Measurements from ENCODE around the gene CPSF7. TPM values are rescaled to one million over a fixed set of nuclear protein-coding genes. Genes with fewer than 3 reads are reported as not detected.

Gene CPSF7
- polyA plus RNA-seq, 1 of the 3 experiments (the other 2 are of a cell fraction): 44.0 TPM

DNA sequence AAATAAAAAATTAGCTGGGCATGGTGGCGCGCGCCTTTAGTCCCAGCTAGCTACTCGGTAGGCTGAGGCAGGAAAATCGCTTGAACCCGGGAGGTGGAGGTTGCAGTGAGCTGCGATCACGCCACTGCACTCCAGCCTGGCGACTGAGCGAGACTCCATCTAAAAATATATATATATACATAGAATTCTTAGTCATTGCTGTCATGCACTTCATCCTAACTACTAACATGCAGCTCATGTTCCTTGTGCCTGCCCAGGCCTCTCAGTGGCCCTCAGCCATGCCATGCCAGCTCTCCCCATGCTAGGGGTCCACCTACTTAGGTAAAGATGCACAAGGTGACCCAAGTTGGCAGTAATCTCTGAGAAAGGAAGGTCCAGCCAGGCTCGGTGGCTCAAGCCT, 71.2 kb downstream of the CPSF7 start (continued):
- TF ChIP-seq USF1 (IDR thresholded peaks at IDR 0.05; ENCODE audit: borderline replicate concordance, low read depth) (no peak), MAX (IDR thresholded peaks at IDR 0.05; ENCODE audit: low read depth) (no peak), JUND (IDR thresholded peaks at IDR 0.05) (no peak), CHD2 (IDR thresholded peaks at IDR 0.05; ENCODE audit: low read length, partially characterized antibody) (no peak), SMC3 (IDR thresholded peaks at IDR 0.05; ENCODE audit: low read depth, low read length) (no peak)

GRCh38 chr11:61357894-61358239, 71.9 kb downstream of the CPSF7 start:
- 99% methylated on average over 6 of the region's 6 CpGs for WGBS (ENCODE audit: low lambda C conversion rate)
- Histone ChIP-seq H3K9ac (no peak overlapping the region), H3K9me2 (no peaks in the 10 kb centered on the region), H2AFZ (ENCODE audit: low read depth) (no peak overlapping the region), H3K4me1 (ENCODE audit: control insufficient read depth in 1 of 2, insufficient read depth in 2 of 2, low read depth in 1 of 2, low read length in 1 of 2) (peaks cover 0 to 14% of the 10 kb centered on the region in 2 experiments; a peak in 1 of 4 replicates), H3K36me3 (replicated peaks in 1 of 2; ENCODE audit: control insufficient read depth in 1 of 2, insufficient read depth in 2 of 2, low read length in 1 of 2) (peaks cover 5 to 10% of the 10 kb centered on the region in 2 experiments), H3F3A (replicated peaks; ENCODE audit: insufficient read depth) (peaks cover 6% of the 10 kb centered on the region), H3K79me2 (ENCODE audit: insufficient read depth) (peaks cover 29% of the 10 kb centered on the region), H3K27ac (ENCODE audit: low read depth in 2 of 2, low read length in 1 of 2) (no peak overlapping the region), H3K9me3 (no peaks in the 10 kb centered on the region), H4K20me1 (ENCODE audit: insufficient read depth) (no peaks in the 10 kb centered on the region), H3K4me3 (ENCODE audit: low read depth in 2 of 2, low read length in 1 of 2) (no peak overlapping the region), H3K27me3 (ENCODE audit: insufficient read depth) (no peaks in the 10 kb centered on the region), H3K4me2 (no peak overlapping the region)
- POLR2A ChIA-PET: interaction anchor here (0.9 to 1.8 kb wide), 2 partner anchors 21 to 24 kb away, joined by 3 to 4 read pairs; no protein-coding TSS in a partner anchor
- no peak for TF ChIP-seq EP300 (IDR thresholded peaks at IDR 0.05; ENCODE audit: borderline replicate concordance in 1 of 2, low read depth in 1 of 2, low read length in 1 of 2)
- TF ChIP-seq YY1 (IDR thresholded peaks at IDR 0.05; ENCODE audit: low read depth): no peak
- TF ChIP-seq TEAD4 (IDR thresholded peaks at IDR 0.05; ENCODE audit: borderline replicate concordance, insufficient read depth): no peak
- no peak for TF ChIP-seq EZH2phosphoT487 (IDR thresholded peaks at IDR 0.05; ENCODE audit: borderline replicate concordance, low read depth)
- TF ChIP-seq RAD21 (IDR thresholded peaks at IDR 0.05; ENCODE audit: low read length): no peak
- no peak for TF ChIP-seq FOXJ3 (CRISPR knock-in tag; IDR thresholded peaks at IDR 0.05)
- no peak for TF ChIP-seq RCOR1 (IDR thresholded peaks at IDR 0.05; ENCODE audit: low read length)
- TF ChIP-seq, protein P1, sequence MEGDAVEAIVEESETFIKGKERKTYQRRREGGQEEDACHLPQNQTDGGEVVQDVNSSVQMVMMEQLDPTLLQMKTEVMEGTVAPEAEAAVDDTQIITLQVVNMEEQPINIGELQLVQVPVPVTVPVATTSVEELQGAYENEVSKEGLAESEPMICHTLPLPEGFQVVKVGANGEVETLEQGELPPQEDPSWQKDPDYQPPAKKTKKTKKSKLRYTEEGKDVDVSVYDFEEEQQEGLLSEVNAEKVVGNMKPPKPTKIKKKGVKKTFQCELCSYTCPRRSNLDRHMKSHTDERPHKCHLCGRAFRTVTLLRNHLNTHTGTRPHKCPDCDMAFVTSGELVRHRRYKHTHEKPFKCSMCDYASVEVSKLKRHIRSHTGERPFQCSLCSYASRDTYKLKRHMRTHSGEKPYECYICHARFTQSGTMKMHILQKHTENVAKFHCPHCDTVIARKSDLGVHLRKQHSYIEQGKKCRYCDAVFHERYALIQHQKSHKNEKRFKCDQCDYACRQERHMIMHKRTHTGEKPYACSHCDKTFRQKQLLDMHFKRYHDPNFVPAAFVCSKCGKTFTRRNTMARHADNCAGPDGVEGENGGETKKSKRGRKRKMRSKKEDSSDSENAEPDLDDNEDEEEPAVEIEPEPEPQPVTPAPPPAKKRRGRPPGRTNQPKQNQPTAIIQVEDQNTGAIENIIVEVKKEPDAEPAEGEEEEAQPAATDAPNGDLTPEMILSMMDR (IDR thresholded peaks at IDR 0.05): no peak
- TF ChIP-seq, protein P2, sequence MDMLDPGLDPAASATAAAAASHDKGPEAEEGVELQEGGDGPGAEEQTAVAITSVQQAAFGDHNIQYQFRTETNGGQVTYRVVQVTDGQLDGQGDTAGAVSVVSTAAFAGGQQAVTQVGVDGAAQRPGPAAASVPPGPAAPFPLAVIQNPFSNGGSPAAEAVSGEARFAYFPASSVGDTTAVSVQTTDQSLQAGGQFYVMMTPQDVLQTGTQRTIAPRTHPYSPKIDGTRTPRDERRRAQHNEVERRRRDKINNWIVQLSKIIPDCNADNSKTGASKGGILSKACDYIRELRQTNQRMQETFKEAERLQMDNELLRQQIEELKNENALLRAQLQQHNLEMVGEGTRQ (IDR thresholded peaks at IDR 0.05; ENCODE audit: borderline replicate concordance, low read depth, low read length): no peak
- TF ChIP-seq SIN3A (IDR thresholded peaks at IDR 0.05; ENCODE audit: borderline replicate concordance, low read depth, low read length): no peak
- CTCF ChIA-PET: interaction anchor here (0.7 to 5.8 kb wide), 4 partner anchors 16 to 28 kb away, joined by 3 to 29 read pairs (median 4); no protein-coding TSS in a partner anchor
- no peak for DNase-seq
